Stimulated activated CD4-positive, alpha-beta T cell treated with anti-CD3 and anti-CD28 coated beads, Interleukin-12 subunit alpha, Interleukin-12 subunit beta, amount 100 ng/mL, for 4 hours (primary cell): Measurements from ENCODE around the gene BBS4.
"Not testable (repeated sequence)": the region's sequence is repeated elsewhere in the genome, so short reads cannot be mapped to it uniquely, and the experiment has no call there.

Experiments
- DNase-seq: peaks from one replicate; pipeline ENCODE4 v3.0.0-alpha.2; 2020

BBS4 gene

GRCh38 chr15:72685925-72686794 lies at the start of gene BBS4, which contains the start of gene HIGD2B:
BBS4 (plus strand) TSS chr15:72686207; CDS start chr15:72686228, 21 bp downstream.
HIGD2B (minus strand) TSS chr15:72686182; CDS start chr15:72676374, 9,808 bp downstream.
- DNase-seq = peak; percentile 78

- DNase-seq = peak; percentile 62
Measured at GRCh38 chr15:72636519-72637282, 49.3 kb upstream of the BBS4 start.

- not testable (repeated sequence) for DNase-seq
Measured at GRCh38 chr15:72639759-72640483, 46.1 kb upstream of the BBS4 start.

GRCh38 chr15:72642271-72642670 lies 43.7 kb upstream of the BBS4 start:
- DNase-seq = not testable (repeated sequence)

- DNase-seq = not testable (repeated sequence)
Measured at GRCh38 chr15:72648631-72649253, 37.3 kb upstream of the BBS4 start.

- DNase-seq = not testable (repeated sequence)
Measured at GRCh38 chr15:72654397-72654796, 31.6 kb upstream of the BBS4 start, which contains the start of gene GOLGA6B. GOLGA6B (plus strand) TSS chr15:72654697; CDS start chr15:72654738, 41 bp downstream.

- DNase-seq = not testable (repeated sequence)
Measured at GRCh38 chr15:72656014-72656413, 30.0 kb upstream of the BBS4 start.

- DNase-seq = not testable (repeated sequence)
Measured at GRCh38 chr15:72661081-72661480, 24.9 kb upstream of the BBS4 start.

GRCh38 chr15:72663931-72664330 lies 22.1 kb upstream of the BBS4 start:
- not testable (repeated sequence) for DNase-seq

GRCh38 chr15:72665706-72666105 lies 20.3 kb upstream of the BBS4 start:
- not testable (repeated sequence) for DNase-seq

- not testable (repeated sequence) for DNase-seq
Measured at GRCh38 chr15:72669803-72670202, 16.2 kb upstream of the BBS4 start.

- DNase-seq = peak; percentile 63
Measured at GRCh38 chr15:72670656-72671352, 15.2 kb upstream of the BBS4 start.

- no peak for DNase-seq
Measured at GRCh38 chr15:72671525-72671924, 14.5 kb upstream of the BBS4 start.

- no peak for DNase-seq
Measured at GRCh38 chr15:72676838-72677237, 9.2 kb upstream of the BBS4 start.

- no peak for DNase-seq
Measured at GRCh38 chr15:72680931-72681330, 5.1 kb upstream of the BBS4 start.

- DNase-seq = no peak
Measured at GRCh38 chr15:72682772-72683171, 3.2 kb upstream of the BBS4 start.

- DNase-seq = no peak
Measured at GRCh38 chr15:72685301-72685924, 594 bp upstream of the BBS4 start.

- DNase-seq = no peak
Measured at GRCh38 chr15:72688697-72689096, 2.7 kb downstream of the BBS4 start.

- DNase-seq = no peak
Measured at GRCh38 chr15:72690938-72691337, 4.9 kb downstream of the BBS4 start.

GRCh38 chr15:72698938-72699337 lies 12.9 kb downstream of the BBS4 start:
- no peak for DNase-seq

GRCh38 chr15:72700076-72700475 lies 14.1 kb downstream of the BBS4 start:
- no peak for DNase-seq
